Activated T-helper 1 cell treated with Interleukin-2 at 50 U/mL for 16 hours (primary cell): ENCODE results near the gene HAGHL.
A peak's percentile ranks its signal among the peaks of the same experiment; 100 is the strongest.
"Not testable (repeated sequence)": the region's sequence is repeated elsewhere in the genome, so short reads cannot be mapped to it uniquely, and the experiment has no call there.

Source experiments
- DNase-seq: peaks from one replicate; pipeline ENCODE4 v3.0.0-alpha.2; 2020; ENCODE audit warnings: low read depth

Gene HAGHL

DNA sequence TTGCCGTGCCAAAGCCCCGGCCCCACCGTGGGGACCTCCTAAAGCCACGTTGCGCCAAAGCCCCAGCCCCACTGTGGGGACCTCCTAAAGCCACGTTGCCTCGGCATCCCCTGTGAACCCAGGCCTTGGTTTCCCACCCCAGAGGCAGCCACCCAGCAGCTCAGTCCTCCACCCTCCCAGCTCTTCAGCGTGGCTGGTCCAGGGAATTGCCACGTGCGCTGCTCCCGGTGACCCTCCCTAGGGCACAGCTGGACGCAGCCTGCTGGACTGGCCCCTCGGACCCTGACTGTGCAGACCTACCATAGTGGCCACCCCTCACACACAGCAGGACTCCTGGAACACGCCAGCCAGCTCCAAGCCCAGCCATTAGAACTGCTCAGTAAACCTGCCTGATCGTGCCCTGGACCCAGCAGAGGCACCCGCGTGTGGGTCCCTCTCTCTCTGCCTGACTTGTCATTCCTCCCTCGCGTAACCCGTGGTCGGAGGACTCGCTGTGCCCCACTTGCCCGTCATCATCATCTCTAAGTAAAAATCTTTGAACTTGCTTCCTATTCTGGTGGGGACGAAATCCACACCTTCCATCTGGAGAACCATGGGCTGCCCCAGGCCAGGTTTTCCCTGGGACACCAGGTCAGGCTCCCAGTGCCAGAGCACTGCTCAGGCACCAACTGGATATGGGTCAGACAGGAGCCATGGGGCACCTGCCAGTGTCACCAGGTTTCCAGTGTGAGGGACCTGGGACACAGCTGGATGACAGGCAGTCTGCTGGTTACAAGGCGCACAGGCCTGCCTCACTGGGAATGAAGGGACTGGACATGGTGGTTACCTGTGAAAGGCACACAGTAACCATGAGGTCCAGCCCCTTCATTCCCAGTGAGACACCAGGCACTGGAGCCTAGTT lies 8.3 kb downstream of the HAGHL start:
- no peak for DNase-seq

DNA sequence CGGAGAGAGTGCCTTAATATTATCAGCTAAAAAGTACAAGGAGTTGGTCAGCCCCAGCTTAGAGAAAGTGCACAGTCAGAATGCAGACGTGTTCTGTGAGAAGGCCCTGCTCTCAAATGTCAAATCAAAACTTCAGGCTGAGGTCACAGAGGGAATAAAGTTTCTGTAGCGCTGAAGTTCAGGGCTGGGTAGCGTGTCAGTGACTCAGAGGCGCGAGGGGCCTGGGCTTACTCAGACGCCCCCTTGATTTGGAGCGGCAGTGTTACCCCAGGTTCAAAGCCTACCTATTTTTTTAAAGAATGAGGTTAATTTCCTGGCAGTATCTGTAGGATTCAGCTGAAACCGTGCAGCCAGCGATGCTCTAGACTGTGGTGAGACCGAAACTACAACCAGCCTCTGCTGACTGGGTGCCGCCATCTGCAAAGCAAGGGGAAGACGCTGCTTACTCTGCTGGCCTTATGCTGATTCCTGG lies 9.1 kb downstream of the HAGHL start:
- no peak for DNase-seq

GRCh38 chr16:736936-737481 lies 10.1 kb downstream of the HAGHL start:
- no peak for DNase-seq

DNA sequence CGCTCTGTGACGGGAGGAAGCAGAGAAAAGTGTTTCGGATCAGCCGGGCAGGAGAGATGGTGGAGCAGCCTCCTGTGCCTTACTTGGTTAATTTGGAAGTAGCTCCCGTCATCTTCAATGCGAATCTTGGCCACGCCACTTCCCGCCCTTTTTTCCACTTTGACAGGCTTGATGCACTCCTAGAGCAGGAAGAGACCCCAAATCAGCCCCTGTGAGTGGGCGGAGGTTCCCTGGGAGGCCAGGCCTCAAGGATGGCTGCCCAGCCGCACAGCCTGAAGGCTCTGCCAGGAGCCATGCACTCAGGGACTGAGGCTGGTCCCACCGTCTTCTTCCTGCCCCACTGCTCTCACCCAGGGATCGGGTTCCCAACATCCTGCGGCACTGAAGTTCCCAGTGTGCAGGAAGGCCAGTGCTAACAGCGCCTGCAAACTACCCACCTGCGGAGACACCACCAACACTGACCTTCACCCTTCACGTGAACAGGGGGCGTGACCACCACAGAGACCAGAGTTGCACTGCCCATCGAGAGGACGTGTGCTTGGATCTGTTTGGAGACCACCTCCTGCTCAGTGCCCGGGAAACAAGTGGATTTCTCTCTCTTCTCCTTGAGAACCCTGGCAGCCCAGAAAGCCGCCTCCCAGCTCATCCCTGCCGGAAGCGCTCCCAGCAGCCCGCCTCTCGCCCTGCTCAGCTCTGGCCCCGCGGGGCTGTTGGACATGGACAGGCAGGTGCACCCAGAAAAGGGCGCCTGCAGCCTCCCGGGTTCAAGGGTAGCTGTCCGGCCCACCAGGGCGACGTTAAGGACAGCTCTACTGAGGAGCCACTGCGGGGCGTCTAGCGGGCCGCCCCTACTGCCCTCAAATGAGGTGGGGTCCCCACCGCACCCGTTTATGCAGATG lies 12.9 kb downstream of the HAGHL start:
- DNase-seq, result no peak

DNA sequence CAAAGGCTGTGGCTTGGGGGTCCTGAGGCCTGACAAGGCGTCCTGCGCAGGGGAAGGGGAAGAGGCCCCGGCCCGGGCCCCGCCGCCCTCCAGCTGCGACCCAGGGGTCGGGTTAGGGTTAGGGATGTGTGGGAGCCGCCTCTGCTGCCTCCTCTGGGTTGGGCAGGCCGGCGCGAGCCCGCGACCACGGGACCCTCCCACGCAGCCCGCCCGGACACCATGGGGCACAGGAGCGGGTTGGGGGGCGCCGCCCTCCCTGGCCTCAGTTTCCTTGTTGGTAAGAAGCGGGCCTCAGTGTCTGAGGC lies 13.5 kb downstream of the HAGHL start:
- no peak for DNase-seq

- peak; percentile 89 for DNase-seq
These were observed 14.0 kb downstream of the HAGHL start, which contains the start of gene CIAO3 for GRCh38 chr16:740764-741505. TSS of gene CIAO3 (minus strand) at chr16:740997. CDS start at chr16:740985, 12 bp downstream.

DNA sequence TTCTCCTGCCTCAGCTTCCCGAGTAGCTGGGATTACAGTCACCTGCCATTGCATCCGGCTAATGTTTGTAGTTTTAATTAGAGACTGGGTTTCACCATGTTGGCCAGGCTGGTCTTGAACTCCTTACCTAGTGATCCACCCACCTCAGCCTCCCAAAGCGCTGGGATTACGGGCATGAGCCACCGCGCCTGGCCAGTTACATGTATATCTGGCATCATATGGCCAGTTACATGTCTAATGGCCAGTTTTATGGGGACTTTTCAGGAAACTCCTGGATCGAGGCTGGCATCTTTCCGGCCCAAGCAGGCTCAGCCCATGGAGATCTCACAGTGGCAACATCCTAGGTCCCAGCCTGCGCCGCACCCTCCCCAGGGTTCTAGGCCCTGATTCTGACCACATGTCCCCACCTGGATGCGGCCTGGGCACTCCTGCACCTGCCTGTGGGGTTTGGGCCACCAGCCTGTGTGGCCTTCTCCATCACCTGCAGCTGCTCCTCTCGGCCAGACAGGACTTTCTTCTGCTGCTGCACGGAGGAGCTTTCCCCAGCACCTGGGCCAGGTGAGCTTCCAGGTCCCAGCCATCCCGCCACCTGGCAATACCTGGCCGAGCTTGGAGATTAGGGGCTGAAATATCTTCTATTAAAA lies 15.2 kb downstream of the HAGHL start:
- no peak for DNase-seq

- DNase-seq, result not testable (repeated sequence)
These were observed 16.0 kb downstream of the HAGHL start for GRCh38 chr16:742894-743293.

DNA sequence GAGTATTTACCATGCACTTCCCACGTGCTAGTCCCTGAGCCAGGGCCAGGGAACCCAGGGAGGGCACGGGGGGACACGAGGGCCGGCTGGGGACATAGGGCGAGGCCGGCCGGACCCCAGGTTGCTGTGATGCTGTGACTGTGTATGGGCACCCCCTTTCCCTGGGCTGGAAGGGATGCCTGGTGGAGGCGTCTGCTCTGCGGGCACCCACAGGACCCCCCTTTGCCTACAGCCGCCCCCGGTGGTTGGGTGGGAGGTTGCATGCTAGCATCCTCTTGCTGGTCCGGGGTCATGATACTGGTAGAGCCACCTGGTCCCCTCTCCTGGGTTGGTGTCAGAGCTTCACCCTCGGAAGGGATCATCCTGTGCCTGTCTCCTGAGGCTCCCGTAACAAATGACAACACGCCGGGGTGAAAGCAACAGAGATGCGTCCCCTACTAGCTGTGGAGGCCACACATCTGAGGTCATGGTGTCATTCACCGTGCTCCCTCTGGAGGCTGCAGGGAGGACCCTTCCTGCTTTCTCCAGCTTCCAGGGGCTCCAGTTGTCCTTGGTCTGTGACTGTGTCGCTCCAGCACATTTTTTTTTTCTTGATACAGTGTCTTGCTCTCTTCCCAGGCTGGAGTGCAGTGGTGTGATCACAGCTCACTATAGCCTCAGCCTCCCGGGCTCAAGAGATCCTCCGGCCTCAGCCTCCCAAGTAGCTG lies 17.0 kb downstream of the HAGHL start:
- DNase-seq, result no peak

DNA sequence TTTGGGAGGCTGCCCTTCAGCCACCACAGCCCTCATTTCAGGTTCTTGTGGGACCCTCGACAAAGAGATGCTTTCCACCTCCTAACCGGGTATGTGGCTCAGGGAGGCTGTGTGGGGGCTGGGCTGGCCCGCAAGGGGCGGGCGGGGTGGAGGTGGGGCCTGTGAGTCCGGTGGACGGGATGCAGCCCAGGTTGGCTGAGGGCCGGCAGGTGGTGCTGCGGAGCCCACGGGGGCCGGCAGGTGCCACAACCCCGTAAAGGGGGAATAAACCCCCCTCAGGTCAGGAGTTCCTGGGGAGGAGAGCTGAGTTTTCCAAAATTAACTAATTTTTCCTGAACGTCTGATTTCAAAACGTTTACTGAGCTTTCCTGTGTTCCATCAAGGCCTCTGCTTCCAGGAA lies 18.8 kb downstream of the HAGHL start:
- no peak for DNase-seq

- DNase-seq, result no peak
These were observed 19.7 kb downstream of the HAGHL start for GRCh38 chr16:746637-747036.

GRCh38 chr16:747978-748746 lies 21.3 kb downstream of the HAGHL start:
- no peak for DNase-seq

- DNase-seq, result no peak
These were observed 22.1 kb downstream of the HAGHL start for GRCh38 chr16:749010-749409.

DNA sequence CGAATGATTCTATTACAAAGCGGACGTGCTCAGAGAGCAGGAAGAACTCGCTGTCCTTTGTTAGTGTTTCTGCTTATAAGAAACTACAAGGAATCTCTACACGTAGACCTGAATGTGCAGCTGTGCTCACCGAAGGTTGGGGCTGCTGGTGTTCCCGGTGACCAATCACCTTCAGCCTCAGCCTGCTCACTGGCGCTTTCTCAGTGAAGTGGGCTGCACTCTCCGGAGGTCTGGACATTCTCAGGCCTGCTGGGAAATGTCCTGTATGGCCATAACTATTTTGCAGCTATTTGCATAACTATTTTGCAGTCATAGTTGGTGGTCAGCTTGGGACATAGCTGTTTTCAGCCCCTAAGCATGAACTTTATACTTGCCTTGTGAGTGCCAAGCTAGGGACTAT lies 23.6 kb downstream of the HAGHL start:
- DNase-seq, result no peak

GRCh38 chr16:751152-752006 lies 24.5 kb downstream of the HAGHL start:
- DNase-seq, result no peak

- no peak for DNase-seq
These were observed 25.1 kb downstream of the HAGHL start for GRCh38 chr16:752007-752312.

DNA sequence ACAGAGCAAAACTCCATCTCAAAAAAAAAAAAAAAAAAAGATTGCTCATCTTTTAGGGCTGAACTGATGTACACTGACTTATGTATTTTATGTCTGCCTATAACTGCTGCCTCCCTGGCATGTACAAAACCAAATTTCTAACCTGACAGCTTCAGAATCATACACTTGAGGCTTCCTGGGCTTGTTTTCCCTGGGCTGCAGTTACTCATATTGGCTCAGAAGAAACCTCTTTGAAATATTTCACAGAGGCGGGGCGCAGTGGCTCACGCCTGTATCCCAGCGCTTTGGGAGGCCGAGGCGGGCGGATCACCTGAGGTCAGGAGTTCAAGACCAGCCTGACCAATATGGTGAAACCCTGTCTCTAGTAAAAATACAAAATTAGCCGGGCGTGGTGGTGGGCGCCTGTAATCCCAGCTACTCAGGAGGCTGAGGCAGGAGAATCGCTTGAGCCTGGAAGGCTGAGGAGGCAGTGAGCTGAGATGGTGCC lies 27.3 kb downstream of the HAGHL start:
- DNase-seq, result not testable (repeated sequence)

- no peak for DNase-seq
These were observed 27.8 kb downstream of the HAGHL start for GRCh38 chr16:754656-755055.

GRCh38 chr16:756428-756827 lies 29.5 kb downstream of the HAGHL start:
- no peak for DNase-seq
